ELR (cell line): ENCODE data around the gene MAP3K10.

ENCODE experiments used
- DNase-seq: peaks from one replicate; pipeline ENCODE4 v3.0.0-alpha.2; 2015; ENCODE audit warnings: low read depth

MAP3K10 gene

DNA sequence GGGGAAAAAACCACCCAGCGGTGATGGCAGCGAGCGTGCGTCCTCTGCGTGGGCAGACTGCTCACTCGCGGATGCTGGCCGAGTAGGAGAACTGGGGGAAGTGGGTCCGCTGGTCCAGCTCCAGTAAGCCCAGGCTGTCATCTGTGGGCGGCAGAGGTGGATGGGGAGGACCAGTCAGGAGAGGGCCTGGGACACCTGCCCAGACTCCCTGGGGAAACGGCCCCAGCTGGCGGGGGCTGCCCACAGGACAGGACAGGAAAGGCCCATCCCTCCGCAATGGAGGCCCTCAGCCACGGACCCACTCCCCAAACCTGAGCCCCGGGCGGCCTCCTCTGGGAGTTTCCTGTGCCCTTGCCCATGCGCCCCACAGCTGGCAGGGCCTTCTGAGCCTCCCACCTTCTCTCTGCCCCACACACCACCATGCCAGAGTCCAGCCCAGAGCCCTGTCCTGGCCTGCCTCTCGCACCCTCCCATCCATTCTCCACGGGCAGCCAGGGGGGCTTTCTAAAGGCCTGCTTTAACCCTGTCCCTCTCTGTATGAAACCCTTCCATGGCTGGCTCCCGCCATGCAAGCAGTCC lies 42.7 kb downstream of the MAP3K10 start:
- no peak for DNase-seq

- DNase-seq, result no peak
Observed at GRCh38 chr19:40234429-40235237, 43.4 kb downstream of the MAP3K10 start.

GRCh38 chr19:40235238-40236025 lies 44.2 kb downstream of the MAP3K10 start:
- DNase-seq, result no peak

- DNase-seq, result no peak
Observed at GRCh38 chr19:40236026-40236355, 44.8 kb downstream of the MAP3K10 start.

DNA sequence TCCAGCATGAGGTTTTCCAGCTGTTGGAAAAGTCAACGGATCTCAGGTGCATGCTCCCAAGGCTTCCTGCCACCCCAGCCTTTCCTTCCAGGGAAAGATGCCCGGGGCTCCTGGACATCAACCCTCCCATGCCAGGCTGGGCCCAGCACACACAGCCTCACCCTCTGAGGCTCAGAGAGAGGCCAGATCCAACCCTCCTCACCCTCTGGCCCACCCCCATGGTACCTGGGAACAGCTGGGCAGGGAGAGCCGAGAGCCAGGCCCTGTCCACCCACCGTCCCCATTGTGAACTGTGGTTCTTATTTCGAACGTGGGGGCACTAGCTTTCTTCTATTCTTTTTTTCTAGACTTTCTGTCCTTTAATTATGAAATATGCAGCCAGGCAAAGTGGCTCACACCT lies 45.1 kb downstream of the MAP3K10 start:
- no peak for DNase-seq

GRCh38 chr19:40237791-40238190 lies 46.6 kb downstream of the MAP3K10 start:
- DNase-seq, result no peak

- DNase-seq, result no peak
Observed at GRCh38 chr19:40238775-40239174, 47.5 kb downstream of the MAP3K10 start.

GRCh38 chr19:40239415-40240226 lies 48.4 kb downstream of the MAP3K10 start:
- DNase-seq, result no peak

GRCh38 chr19:40240332-40240731 lies 49.1 kb downstream of the MAP3K10 start:
- no peak for DNase-seq

GRCh38 chr19:40241125-40241808 lies 50.0 kb downstream of the MAP3K10 start:
- no peak for DNase-seq

GRCh38 chr19:40241809-40242384 lies 50.7 kb downstream of the MAP3K10 start:
- no peak for DNase-seq

GRCh38 chr19:40242480-40242879 lies 51.3 kb downstream of the MAP3K10 start:
- DNase-seq, result no peak

- no peak for DNase-seq
Observed at GRCh38 chr19:40243181-40243580, 52.0 kb downstream of the MAP3K10 start.

GRCh38 chr19:40244579-40245317 lies 53.5 kb downstream of the MAP3K10 start:
- no peak for DNase-seq

DNA sequence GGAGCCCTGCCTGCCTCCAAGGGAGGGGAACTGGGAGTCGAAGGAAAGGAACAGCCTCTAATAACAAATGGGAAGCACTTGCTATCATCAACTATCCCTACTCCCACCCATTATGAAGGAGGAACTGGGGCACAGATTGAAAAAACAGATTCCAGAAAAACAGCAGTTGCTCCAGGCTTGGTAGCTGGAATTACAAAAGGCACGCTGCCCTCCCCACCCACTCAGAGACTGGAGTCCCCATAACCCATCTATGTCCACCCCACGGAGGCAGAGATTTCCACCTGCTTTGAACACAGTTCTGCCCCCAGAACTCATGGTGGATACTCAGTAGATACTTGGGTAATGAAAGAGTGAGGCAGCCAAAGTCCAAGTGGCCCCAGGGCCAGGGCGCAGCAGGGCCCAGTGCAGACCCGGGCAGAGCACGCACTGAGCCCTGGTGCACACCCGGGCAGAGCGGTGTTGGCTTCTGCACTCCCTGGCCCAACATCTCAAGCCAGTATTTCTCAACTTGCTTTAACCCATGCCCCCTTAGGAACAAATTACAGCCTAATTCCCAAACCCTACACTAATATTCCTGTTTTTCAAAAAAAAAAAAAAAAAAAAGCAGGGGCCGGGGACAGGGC lies 54.4 kb downstream of the MAP3K10 start:
- DNase-seq, result no peak

DNA sequence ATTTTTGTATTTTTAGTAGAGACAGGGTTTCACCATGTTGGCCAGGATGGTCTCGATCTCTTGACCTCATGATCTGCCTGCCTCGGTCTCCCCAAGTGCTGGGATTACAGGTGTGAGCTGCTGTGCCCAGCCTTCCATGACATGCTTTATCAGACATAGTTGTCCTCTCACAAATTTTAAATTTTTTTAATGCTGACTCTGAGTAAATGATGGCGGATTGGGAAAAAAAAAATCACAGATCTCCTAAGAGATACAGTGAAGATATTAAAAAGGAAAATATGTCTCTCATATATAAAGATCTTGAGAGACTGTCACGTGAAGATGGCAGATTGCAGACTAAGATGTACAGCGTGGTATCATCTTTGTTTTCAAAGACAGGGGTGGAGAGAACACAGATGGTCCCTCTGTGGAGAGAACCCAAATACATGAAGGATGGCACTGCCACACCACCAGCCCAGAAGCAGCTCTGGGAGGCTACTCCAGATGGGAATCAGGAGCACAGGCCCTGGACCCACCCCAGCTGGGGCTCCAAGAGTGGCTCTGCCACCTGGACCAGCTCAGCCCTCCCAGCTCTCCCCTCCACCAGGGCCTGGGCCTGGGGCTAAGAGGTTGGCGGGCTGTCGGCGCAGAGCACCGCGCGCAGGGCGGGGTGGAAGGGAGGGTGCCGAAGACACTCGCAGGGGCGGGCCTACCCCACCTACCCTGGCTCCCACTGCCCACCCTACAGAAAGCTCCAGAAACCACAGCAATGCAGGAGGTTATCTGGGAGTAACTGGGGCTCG lies 55.3 kb downstream of the MAP3K10 start:
- DNase-seq, result no peak

DNA sequence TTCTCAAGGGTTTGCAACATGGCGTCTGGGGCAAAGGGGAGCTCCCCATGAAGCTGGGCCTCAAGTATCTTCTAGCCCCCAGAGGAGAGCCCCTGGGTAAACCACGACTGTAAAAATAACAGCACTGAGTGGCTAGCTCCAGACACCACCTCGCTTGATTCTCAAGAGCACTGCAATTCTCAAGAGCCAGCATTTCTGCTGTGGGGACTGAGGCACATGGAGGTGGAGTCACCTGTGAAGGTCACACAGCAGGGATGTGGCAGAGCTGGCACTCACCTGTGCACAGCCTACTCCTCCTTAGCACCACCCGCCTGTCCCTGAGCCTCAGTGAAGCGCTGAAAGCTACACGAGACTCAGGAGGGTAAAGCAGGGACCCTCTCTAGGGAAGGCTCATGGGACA lies 56.0 kb downstream of the MAP3K10 start:
- DNase-seq, result no peak

GRCh38 chr19:40247735-40248262 lies 56.6 kb downstream of the MAP3K10 start:
- no peak for DNase-seq

DNA sequence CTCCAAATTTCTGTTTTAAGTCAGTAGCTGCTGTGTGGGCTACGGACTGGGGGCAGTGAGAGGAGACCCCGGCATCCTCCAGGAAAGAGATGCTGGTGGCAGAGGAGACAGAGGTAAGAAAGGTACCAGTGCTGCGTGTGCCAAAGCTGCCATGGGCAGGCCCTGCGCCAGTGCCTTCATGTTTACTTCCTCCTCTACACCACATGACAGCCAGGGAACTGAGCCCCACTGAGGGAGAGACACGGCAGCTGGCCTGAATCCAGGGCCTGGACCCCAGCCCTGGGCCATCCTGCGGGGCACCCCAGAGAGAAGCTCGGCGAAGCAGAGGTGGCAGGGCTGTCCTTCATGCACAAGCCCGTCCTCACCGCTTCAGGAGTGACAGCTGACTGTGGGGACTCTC lies 58.0 kb downstream of the MAP3K10 start:
- no peak for DNase-seq
